ENCODE results near the gene NCKAP5. TPM values are rescaled to one million over a fixed set of nuclear protein-coding genes. Genes with fewer than 3 reads are reported as not detected.

Gene NCKAP5
- total RNA-seq, 1 donor from 2014 or later = 0.26 TPM

- H3K27me3 ChIP-seq (ENCODE audit: control insufficient read depth, insufficient read depth, low read length) = no peaks in the 10 kb centered on the region
- FAIRE-seq (no peak), DNase-seq (ENCODE audit: low read depth) (no peak)
- no peak for TF ChIP-seq CTCF (IDR thresholded peaks at IDR 0.05; ENCODE audit: insufficient read depth, low read length, severe bottlenecking)
- H3K36me3 ChIP-seq (ENCODE audit: control insufficient read depth, insufficient read depth, low read length) = no peaks in the 10 kb centered on the region
- H3K4me3 ChIP-seq (ENCODE audit: low read depth, low read length) = no peak overlapping the region
Observed at GRCh38 chr2:133418021-133418420, 150.2 kb downstream of the NCKAP5 start.

- Histone ChIP-seq H3K4me3 (ENCODE audit: low read depth, low read length) (no peak overlapping the region), H3K27me3 (ENCODE audit: control insufficient read depth, insufficient read depth, low read length) (no peaks in the 10 kb centered on the region), H3K36me3 (ENCODE audit: control insufficient read depth, insufficient read depth, low read length) (no peaks in the 10 kb centered on the region)
- no peak for DNase-seq (ENCODE audit: low read depth)
- peak; percentile 40 for FAIRE-seq
- TF ChIP-seq CTCF (IDR thresholded peaks at IDR 0.05; ENCODE audit: insufficient read depth, low read length, severe bottlenecking) = no peak
Observed at GRCh38 chr2:133417415-133417814, 150.8 kb downstream of the NCKAP5 start.

- no peaks in the 10 kb centered on the region for H3K36me3 ChIP-seq (ENCODE audit: control insufficient read depth, insufficient read depth, low read length)
- FAIRE-seq (no peak), DNase-seq (ENCODE audit: low read depth) (no peak)
- H3K27me3 ChIP-seq (ENCODE audit: control insufficient read depth, insufficient read depth, low read length) = no peaks in the 10 kb centered on the region
- no peak overlapping the region for H3K4me3 ChIP-seq (ENCODE audit: low read depth, low read length)
- TF ChIP-seq CTCF (IDR thresholded peaks at IDR 0.05; ENCODE audit: insufficient read depth, low read length, severe bottlenecking) = no peak
Observed at GRCh38 chr2:133416736-133417135, 151.5 kb downstream of the NCKAP5 start.

GRCh38 chr2:133416146-133416545, 152.1 kb downstream of the NCKAP5 start:
- TF ChIP-seq CTCF (IDR thresholded peaks at IDR 0.05; ENCODE audit: insufficient read depth, low read length, severe bottlenecking) = no peak
- DNase-seq (ENCODE audit: low read depth) = no peak
- no peaks in the 10 kb centered on the region for H3K27me3 ChIP-seq (ENCODE audit: control insufficient read depth, insufficient read depth, low read length)
- H3K36me3 ChIP-seq (ENCODE audit: control insufficient read depth, insufficient read depth, low read length) = no peaks in the 10 kb centered on the region
- no peak overlapping the region for H3K4me3 ChIP-seq (ENCODE audit: low read depth, low read length)
- no peak for FAIRE-seq

- DNase-seq (ENCODE audit: low read depth) (no peak), FAIRE-seq (no peak)
- no peak for TF ChIP-seq CTCF (IDR thresholded peaks at IDR 0.05; ENCODE audit: insufficient read depth, low read length, severe bottlenecking)
- H3K27me3 ChIP-seq (ENCODE audit: control insufficient read depth, insufficient read depth, low read length) = no peaks in the 10 kb centered on the region
- no peak overlapping the region for H3K4me3 ChIP-seq (ENCODE audit: low read depth, low read length)
- H3K36me3 ChIP-seq (ENCODE audit: control insufficient read depth, insufficient read depth, low read length) = no peaks in the 10 kb centered on the region
Observed at GRCh38 chr2:133415210-133415876, 152.9 kb downstream of the NCKAP5 start.

Measured in bronchial epithelial cell (primary cell).